ENCODE data around the gene GORAB. TPM values are rescaled to one million over a fixed set of nuclear protein-coding genes. Genes with fewer than 3 reads are reported as not detected.

Gene GORAB
- total and polyA plus RNA-seq, 12 donors = 5.6 to 14.4 (median 9.4) TPM

GRCh38 chr1:170593173-170594011 lies 61.4 kb downstream of the GORAB start:
- no peak overlapping the region for H3K4me3 ChIP-seq
- no peaks in the 10 kb centered on the region for H3K36me3 ChIP-seq
- peaks cover 0 to 27% (median 12%) of the 10 kb centered on the region in 11 donors for H3K9me3 ChIP-seq
- 66 to 67% methylated on average over 5 of the region's 5 CpGs for WGBS, 2 donors
- H3K27ac ChIP-seq = no peak overlapping the region
- intact Hi-C loops (cut with DNase I) = no loop called here
- ATAC-seq = no peak
- peaks cover 0 to 2% (median 0%) of the 10 kb centered on the region in 9 donors for H3K4me1 ChIP-seq
- no peaks in the 10 kb centered on the region for H3K27me3 ChIP-seq
- TF ChIP-seq CTCF (IDR thresholded peaks at IDR 0.05) = no peak
- DNase-seq = no peak

GRCh38 chr1:170594066-170594626 lies 62.2 kb downstream of the GORAB start:
- no peak for ATAC-seq
- no peak overlapping the region for H3K4me3 ChIP-seq
- intact Hi-C loops (cut with DNase I) = no loop called here

GRCh38 chr1:170596701-170597100 lies 64.7 kb downstream of the GORAB start:
- ATAC-seq = no peak
- no peak overlapping the region for H3K4me3 ChIP-seq
- no peaks in the 10 kb centered on the region for H3K36me3 ChIP-seq
- no peaks in the 10 kb centered on the region for H3K4me1 ChIP-seq
- H3K27me3 ChIP-seq = no peaks in the 10 kb centered on the region
- DNase-seq = no peak
- H3K27ac ChIP-seq = no peak overlapping the region
- no peak for TF ChIP-seq CTCF (IDR thresholded peaks at IDR 0.05)
- WGBS, 2 donors = 90 to 91% methylated on average over 5 of the region's 5 CpGs
- intact Hi-C loops (cut with DNase I) = no loop called here
- H3K9me3 ChIP-seq = peaks cover 0 to 28% (median 12%) of the 10 kb centered on the region in 11 donors

More at GRCh38 chr1:170594066-170594626, 62.2 kb downstream of the GORAB start:
- Histone ChIP-seq H3K27ac (no peak overlapping the region), H3K9me3 (peaks cover 0 to 27% (median 12%) of the 10 kb centered on the region in 11 donors), H3K27me3 (no peaks in the 10 kb centered on the region), H3K4me1 (no peaks in the 10 kb centered on the region), H3K36me3 (no peaks in the 10 kb centered on the region)
- WGBS, 2 donors = 58 to 60% methylated on average over 5 of the region's 5 CpGs
- no peak for TF ChIP-seq CTCF (IDR thresholded peaks at IDR 0.05)
- DNase-seq = no peak

GRCh38 chr1:170598618-170599017 lies 66.7 kb downstream of the GORAB start:
- Histone ChIP-seq H3K27me3 (no peaks in the 10 kb centered on the region), H3K4me1 (no peaks in the 10 kb centered on the region), H3K27ac (no peak overlapping the region), H3K36me3 (no peaks in the 10 kb centered on the region), H3K9me3 (peaks cover 0 to 34% (median 17%) of the 10 kb centered on the region in 11 donors), H3K4me3 (no peak overlapping the region)
- intact Hi-C loops (cut with DNase I) = no loop called here
- no peak for TF ChIP-seq CTCF (IDR thresholded peaks at IDR 0.05)
- DNase-seq (no peak), ATAC-seq (no peak)
- 77 to 84% methylated on average over 1 of the region's 1 CpG for WGBS, 2 donors
